MM.1S (cell line): Measurements from ENCODE around the gene DDX39A.

Experiments
- DNase-seq: peaks from one replicate; pipeline ENCODE4 v3.0.0-alpha.2; 2015
- H2AFZ ChIP-seq: fragments of 300-600 bp; sonication (generic); 2 replicates; pipeline ENCODE4 v1.6.0; 2016; ENCODE audit warnings: antibody characterized with exemption, low read length
- H3F3A ChIP-seq: fragments of 300-600 bp; sonication (generic); 2 replicates; pipeline ENCODE4 v1.6.1; 2016; ENCODE audit warnings: mild to moderate bottlenecking, antibody characterized with exemption, low read length, moderate library complexity, mixed read lengths; ENCODE audit not compliant: insufficient read depth
- H3K27ac ChIP-seq: fragments of 300-600 bp; sonication (generic); 2 replicates; pipeline ENCODE4 v1.5.1; 2016; ENCODE audit warnings: mild to moderate bottlenecking, low read length
- H3K27me3 ChIP-seq: fragments of 300-600 bp; sonication (generic); replicated peaks from 2 replicates; pipeline ENCODE4 v1.6.0; 2016; ENCODE audit warnings: low read length; ENCODE audit not compliant: insufficient read depth
- H3K36me3 ChIP-seq: fragments of 300-600 bp; sonication (generic); replicated peaks from 2 replicates; pipeline ENCODE4 v1.6.1; 2016; ENCODE audit warnings: mild to moderate bottlenecking, low read length, mixed read lengths; ENCODE audit not compliant: insufficient read depth
- H3K4me1 ChIP-seq: fragments of 300-600 bp; sonication (generic); 2 replicates; pipeline ENCODE4 v1.6.1; 2016; ENCODE audit warnings: low read length, mixed read lengths
- H3K4me2 ChIP-seq: fragments of 300-600 bp; sonication (generic); 2 replicates; pipeline ENCODE4 v1.6.0; 2016; ENCODE audit warnings: low read depth, low read length
- H3K4me3 ChIP-seq: fragments of 300-600 bp; sonication (generic); 2 replicates; pipeline ENCODE4 v1.5.1; 2016; ENCODE audit warnings: low read length, mixed read lengths
- H3K79me2 ChIP-seq: fragments of 300-600 bp; sonication (generic); 2 replicates; pipeline ENCODE4 v1.6.1; 2016; ENCODE audit warnings: mixed run types, low read length, mixed read lengths
- H3K9ac ChIP-seq: fragments of 300-600 bp; sonication (generic); 2 replicates; pipeline ENCODE4 v1.6.1; 2016; ENCODE audit warnings: low read length, mixed read lengths
- H3K9me2 ChIP-seq: fragments of 300-600 bp; sonication (generic); replicated peaks from 2 replicates; pipeline ENCODE4 v1.6.1; 2016; ENCODE audit warnings: mild to moderate bottlenecking, low read length, mixed read lengths; ENCODE audit not compliant: insufficient read depth
- H3K9me3 ChIP-seq: fragments of 300-600 bp; sonication (generic); replicated peaks from 2 replicates; pipeline ENCODE4 v1.6.1; 2016; ENCODE audit warnings: mild to moderate bottlenecking, low read length, mixed read lengths; ENCODE audit not compliant: insufficient read depth
- H4K20me1 ChIP-seq: fragments of 300-600 bp; sonication (generic); 2 replicates; pipeline ENCODE4 v1.6.1; 2016; ENCODE audit warnings: mild to moderate bottlenecking, low read length, moderate library complexity, mixed read lengths; ENCODE audit not compliant: insufficient read depth
- CTCF ChIP-seq: fragments of 300-600 bp; sonication (generic); IDR thresholded peaks from 2 replicates; pipeline ENCODE4 v1.5.1; 2016; ENCODE audit warnings: antibody characterized with exemption, low read length, mixed read lengths
- EZH2 ChIP-seq: fragments of 300-600 bp; sonication (generic); optimal IDR thresholded peaks from 2 replicates; pipeline ENCODE3; 2017; ENCODE audit warnings: low read depth, mild to moderate bottlenecking, antibody characterized with exemption, low read length, mixed read lengths
- EZH2phosphoT487 ChIP-seq: fragments of 300-600 bp; sonication (generic); IDR thresholded peaks from 2 replicates; pipeline ENCODE4 v1.6.1; 2018; ENCODE audit warnings: antibody characterized with exemption, low read length

DDX39A gene

GRCh38 chr19:14363183-14364097, 55.7 kb downstream of the DDX39A start:
- peak overlapping the region; percentile 51; the same call in 1 of the 2 replicates for H2AFZ ChIP-seq
- no peaks in the 10 kb centered on the region for H3K36me3 ChIP-seq
- no peaks in the 10 kb centered on the region for H4K20me1 ChIP-seq
- H3F3A ChIP-seq, result peaks cover 13% of the 10 kb centered on the region
- H3K4me3 ChIP-seq, result no peak overlapping the region
- no peaks in the 10 kb centered on the region for H3K9me2 ChIP-seq
- peaks cover 16% of the 10 kb centered on the region for H3K4me1 ChIP-seq
- DNase-seq, result no peak
- peak overlapping the region; percentile 47; the same call in 1 of the 2 replicates for H3K4me2 ChIP-seq
- no peaks in the 10 kb centered on the region for H3K9me3 ChIP-seq
- no peaks in the 10 kb centered on the region for H3K79me2 ChIP-seq
- TF ChIP-seq CTCF (no peak), EZH2phosphoT487 (no peak), EZH2 (no peak)
- no peak overlapping the region for H3K27ac ChIP-seq
- no peak overlapping the region for H3K9ac ChIP-seq
- H3K27me3 ChIP-seq, result peaks cover 26% of the 10 kb centered on the region

- peaks cover 8% of the 10 kb centered on the region; the same call in 1 of the 2 replicates for H3K4me1 ChIP-seq
- TF ChIP-seq EZH2phosphoT487, result no peak
- TF ChIP-seq CTCF, result no peak
- no peak for TF ChIP-seq EZH2
- H3K9me2 ChIP-seq, result no peaks in the 10 kb centered on the region
- no peak overlapping the region for H3K4me2 ChIP-seq
- H3K4me3 ChIP-seq, result no peak overlapping the region
- H3K9me3 ChIP-seq, result no peaks in the 10 kb centered on the region
- no peak overlapping the region for H3K9ac ChIP-seq
- H3K27ac ChIP-seq, result no peak overlapping the region
- H3K27me3 ChIP-seq, result peaks cover 42% of the 10 kb centered on the region
- H3K36me3 ChIP-seq, result no peaks in the 10 kb centered on the region
- H3K79me2 ChIP-seq, result no peaks in the 10 kb centered on the region
- no peak for DNase-seq
- H2AFZ ChIP-seq, result no peak overlapping the region
- H4K20me1 ChIP-seq, result no peaks in the 10 kb centered on the region
- H3F3A ChIP-seq, result peaks cover 6% of the 10 kb centered on the region
Observed at GRCh38 chr19:14361824-14362223, 57.3 kb downstream of the DDX39A start.
